ENCODE measurements around the gene MACROD2.

Gene MACROD2

GRCh38 chr20:14434384-14435136 lies 439.2 kb downstream of the MACROD2 start:
- no peaks in the 10 kb centered on the region for H3K9me3 ChIP-seq (ENCODE audit: control insufficient read depth, insufficient read depth, low read depth, low read length)
- ChIA-PET CTCF (interaction anchor here (0.6 to 0.7 kb wide), 2 partner anchors 16 to 69 kb away, joined by 3 to 4 read pairs; no protein-coding TSS in a partner anchor), POLR2A (no interaction called here)
- no peak overlapping the region for H3K27ac ChIP-seq (ENCODE audit: extremely low read depth, low read depth, low read length)
- no peak overlapping the region for H3K4me3 ChIP-seq (ENCODE audit: low read depth, low read length)
- TF ChIP-seq REPIN1 (tag by site-specific recombination; IDR thresholded peaks at IDR 0.05; ENCODE audit: low read depth) = no peak
- TF ChIP-seq ZNF398 (tag by site-specific recombination; IDR thresholded peaks at IDR 0.05) = peak; percentile 14; the same call in 1 of the 2 replicates
- 0 out of 2 replicates have a peak, but pooled peaks have one; percentile 13 for TF ChIP-seq PRDM1 (tag by site-specific recombination; IDR thresholded peaks at IDR 0.05)
- 0 out of 2 replicates have a peak, but pooled peaks have one; percentile 36 for TF ChIP-seq ZNF24 (tag by site-specific recombination; IDR thresholded peaks at IDR 0.05)
- no peaks in the 10 kb centered on the region for H3K4me1 ChIP-seq (ENCODE audit: control insufficient read depth, insufficient read depth, low read length)
- no peaks in the 10 kb centered on the region for H3K36me3 ChIP-seq (ENCODE audit: control insufficient read depth in 2 of 2, insufficient read depth in 1 of 2, low read length in 2 of 2)

DNA sequence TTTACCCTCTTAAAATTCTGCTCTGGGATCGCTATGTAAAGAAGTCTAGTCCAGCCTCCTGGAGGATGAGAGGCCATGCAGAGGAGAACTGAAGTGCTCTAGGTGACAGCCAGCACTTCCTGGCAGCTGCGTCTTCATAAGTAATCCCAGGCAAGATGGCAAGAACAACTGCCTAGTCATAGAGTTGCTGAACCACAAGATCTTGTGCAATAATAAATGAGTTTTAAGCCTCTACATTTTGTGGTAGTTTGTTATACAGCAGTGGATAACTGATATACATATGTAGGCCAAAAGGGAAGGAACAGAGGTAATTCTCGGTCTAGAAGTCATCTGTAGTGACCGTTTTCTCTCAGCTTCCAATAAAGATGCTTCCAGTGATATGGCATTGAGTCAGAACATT lies 445.9 kb downstream of the MACROD2 start:
- ChIA-PET POLR2A (no interaction called here), CTCF (no interaction called here)
- no peak overlapping the region for H3K27ac ChIP-seq (ENCODE audit: extremely low read depth, low read depth, low read length)
- H3K36me3 ChIP-seq (ENCODE audit: control insufficient read depth in 2 of 2, insufficient read depth in 1 of 2, low read length in 2 of 2) = no peaks in the 10 kb centered on the region
- H3K4me1 ChIP-seq (ENCODE audit: control insufficient read depth, insufficient read depth, low read length) = no peaks in the 10 kb centered on the region
- H3K4me3 ChIP-seq (ENCODE audit: low read depth, low read length) = no peak overlapping the region
- H3K9me3 ChIP-seq (ENCODE audit: control insufficient read depth, insufficient read depth, low read depth, low read length) = no peaks in the 10 kb centered on the region
- TF ChIP-seq ZNF266 (tag by site-specific recombination; IDR thresholded peaks at IDR 0.05; ENCODE audit: low read depth) (no peak), ZNF768 (tag by site-specific recombination; IDR thresholded peaks at IDR 0.05) (no peak), YY2 (tag by site-specific recombination; IDR thresholded peaks at IDR 0.05) (no peak), ZSCAN4 (tag by site-specific recombination; IDR thresholded peaks at IDR 0.05) (no peak), BCL11A (tag by site-specific recombination; IDR thresholded peaks at IDR 0.05; ENCODE audit: low read depth) (no peak)

DNA sequence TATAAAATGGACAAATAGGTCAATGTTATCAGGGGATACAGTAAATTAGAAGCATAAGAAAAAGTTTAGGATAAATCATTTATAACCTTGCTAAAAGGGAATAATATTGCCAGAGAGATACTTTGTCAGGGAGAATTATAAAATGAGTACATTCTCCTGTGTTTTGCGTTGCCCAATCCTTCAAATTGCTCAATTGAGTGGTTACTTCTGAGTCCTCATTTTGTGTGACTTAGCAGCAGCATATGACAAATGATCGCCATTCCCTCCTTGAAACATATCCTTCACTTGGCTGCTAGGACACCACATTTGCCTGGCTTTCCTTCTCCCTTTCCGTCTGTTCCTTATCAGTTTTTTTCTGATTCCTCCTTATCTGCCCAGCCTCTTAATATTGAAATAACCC lies 448.8 kb downstream of the MACROD2 start:
- H3K36me3 ChIP-seq (ENCODE audit: control insufficient read depth in 2 of 2, insufficient read depth in 1 of 2, low read length in 2 of 2) = no peaks in the 10 kb centered on the region
- POLR2A ChIA-PET = no interaction called here
- no peak overlapping the region for H3K4me3 ChIP-seq (ENCODE audit: low read depth, low read length)
- H3K27ac ChIP-seq (ENCODE audit: extremely low read depth, low read depth, low read length) = no peak overlapping the region
- no peaks in the 10 kb centered on the region for H3K4me1 ChIP-seq (ENCODE audit: control insufficient read depth, insufficient read depth, low read length)
- no peaks in the 10 kb centered on the region for H3K9me3 ChIP-seq (ENCODE audit: control insufficient read depth, insufficient read depth, low read depth, low read length)
- CTCF ChIA-PET = interaction anchor here (0.5 kb wide), 1 partner anchor 470 kb away, joined by 3 read pairs; no protein-coding TSS in a partner anchor
- TF ChIP-seq ZNF366 (tag by site-specific recombination; conservative IDR thresholded peaks at IDR 0.05) (no peak), ZNF394 (tag by site-specific recombination; IDR thresholded peaks at IDR 0.05; ENCODE audit: borderline replicate concordance) (no peak), GLIS1 (tag by site-specific recombination; IDR thresholded peaks at IDR 0.05) (no peak), MEIS1 (CRISPR knock-in tag; IDR thresholded peaks at IDR 0.05; ENCODE audit: borderline replicate concordance) (no peak), ZBTB44 (tag by site-specific recombination; IDR thresholded peaks at IDR 0.05) (no peak), ZBTB1 (tag by site-specific recombination; IDR thresholded peaks at IDR 0.05) (no peak), ZNF433 (tag by site-specific recombination; IDR thresholded peaks at IDR 0.05; ENCODE audit: low read depth) (no peak), ZXDB (tag by site-specific recombination; IDR thresholded peaks at IDR 0.05) (no peak), ZNF280D (tag by site-specific recombination; IDR thresholded peaks at IDR 0.05) (no peak), ZNF501 (tag by site-specific recombination; IDR thresholded peaks at IDR 0.05) (no peak), ZNF549 (tag by site-specific recombination; IDR thresholded peaks at IDR 0.05) (no peak), SP7 (tag by site-specific recombination; IDR thresholded peaks at IDR 0.05) (no peak), ZNF555 (tag by site-specific recombination; conservative IDR thresholded peaks at IDR 0.05) (no peak), KLF9 (tag by site-specific recombination; IDR thresholded peaks at IDR 0.05; ENCODE audit: low read depth) (no peak)
- TF ChIP-seq, protein P1, sequence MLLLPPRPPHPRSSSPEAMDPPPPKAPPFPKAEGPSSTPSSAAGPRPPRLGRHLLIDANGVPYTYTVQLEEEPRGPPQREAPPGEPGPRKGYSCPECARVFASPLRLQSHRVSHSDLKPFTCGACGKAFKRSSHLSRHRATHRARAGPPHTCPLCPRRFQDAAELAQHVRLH (tag by site-specific recombination; IDR thresholded peaks at IDR 0.05) = no peak
